ENCODE measurements around the gene RPS5.
"Not testable (repeated sequence)": the region's sequence is repeated elsewhere in the genome, so short reads cannot be mapped to it uniquely, and the experiment has no call there.

The RPS5 gene

GRCh38 chr19:58385891-58386575 is 1.0 kb upstream of the RPS5 start:
- DNase-seq, result peak; percentile 39

DNA sequence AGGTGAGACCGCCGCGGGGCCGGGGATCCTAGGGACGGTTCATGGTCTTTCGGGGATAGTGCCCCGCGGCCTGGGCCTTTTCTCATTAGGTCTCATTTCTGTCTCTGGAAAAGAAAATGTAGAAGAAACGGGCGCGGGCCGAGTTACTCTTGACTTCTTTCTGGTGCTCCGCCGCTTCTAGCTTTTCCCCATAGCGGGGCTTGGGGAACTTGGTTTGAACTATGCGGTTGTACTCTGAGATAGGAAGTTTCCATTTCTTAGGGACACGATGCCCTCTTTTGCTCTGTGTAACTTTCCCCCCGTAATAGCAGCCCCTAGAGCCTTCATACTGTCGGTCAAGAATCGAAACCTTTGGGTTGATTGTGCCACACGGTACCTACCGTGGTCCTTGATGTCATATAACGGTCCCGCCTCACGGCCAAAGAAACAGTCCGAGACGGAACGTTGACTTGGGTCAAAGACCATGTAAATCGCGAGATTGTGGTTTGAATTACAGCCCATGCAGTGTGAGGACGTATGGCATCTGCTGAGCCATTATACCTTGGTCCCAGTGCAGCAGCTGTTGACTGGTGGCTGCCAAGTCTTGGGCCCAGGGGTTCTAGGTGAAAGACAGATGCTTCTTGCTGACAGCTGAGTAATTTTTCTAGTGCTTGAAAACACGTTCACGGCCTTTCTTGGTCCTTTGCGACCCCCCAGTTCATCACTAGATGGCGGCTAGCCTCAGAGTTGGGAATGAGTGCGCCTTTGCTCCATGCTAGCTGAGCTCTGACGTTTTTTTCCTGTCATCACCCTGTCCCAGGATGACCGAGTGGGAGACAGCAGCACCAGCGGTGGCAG is 487 bp downstream of the RPS5 start:
- no peak for DNase-seq

GRCh38 chr19:58388175-58388526 is 1.1 kb downstream of the RPS5 start:
- DNase-seq, result no peak

GRCh38 chr19:58392945-58393724 is 6.1 kb downstream of the RPS5 start:
- no peak for DNase-seq

DNA sequence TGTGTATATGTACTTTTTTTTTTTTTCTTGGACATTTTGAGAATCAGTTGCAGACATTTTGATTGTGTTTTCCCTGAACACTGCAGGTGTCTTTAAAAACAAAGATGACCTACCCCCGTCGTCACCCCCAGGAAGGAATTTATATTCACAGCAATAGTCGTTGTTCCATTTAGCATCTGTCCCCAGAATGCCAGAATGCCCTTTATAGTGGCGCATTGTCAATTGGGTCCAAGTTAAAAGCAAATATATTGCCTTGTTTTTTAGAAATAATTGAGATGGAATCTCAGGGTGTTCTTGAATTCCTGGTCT is 6.6 kb downstream of the RPS5 start:
- DNase-seq, result no peak

DNA sequence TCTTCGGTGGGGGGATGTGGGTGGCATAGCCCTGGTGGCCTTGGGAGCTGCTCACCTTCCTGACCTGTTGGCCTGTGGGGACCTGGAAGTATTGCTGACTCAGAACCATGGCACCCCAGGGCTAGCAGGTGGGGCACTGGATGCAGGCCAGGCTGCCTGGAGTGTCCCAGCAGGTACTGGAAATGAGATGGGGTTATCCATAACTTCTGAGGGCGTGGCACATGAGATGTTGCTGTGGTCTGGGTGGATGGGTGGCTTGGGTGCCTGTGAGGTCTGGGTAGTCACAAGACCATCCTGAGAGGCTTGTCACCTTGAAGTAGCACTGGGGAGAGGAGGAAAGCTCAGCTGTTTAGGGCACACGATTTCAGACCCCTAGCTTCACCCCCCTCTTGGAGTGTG is 7.8 kb downstream of the RPS5 start:
- no peak for DNase-seq

DNA sequence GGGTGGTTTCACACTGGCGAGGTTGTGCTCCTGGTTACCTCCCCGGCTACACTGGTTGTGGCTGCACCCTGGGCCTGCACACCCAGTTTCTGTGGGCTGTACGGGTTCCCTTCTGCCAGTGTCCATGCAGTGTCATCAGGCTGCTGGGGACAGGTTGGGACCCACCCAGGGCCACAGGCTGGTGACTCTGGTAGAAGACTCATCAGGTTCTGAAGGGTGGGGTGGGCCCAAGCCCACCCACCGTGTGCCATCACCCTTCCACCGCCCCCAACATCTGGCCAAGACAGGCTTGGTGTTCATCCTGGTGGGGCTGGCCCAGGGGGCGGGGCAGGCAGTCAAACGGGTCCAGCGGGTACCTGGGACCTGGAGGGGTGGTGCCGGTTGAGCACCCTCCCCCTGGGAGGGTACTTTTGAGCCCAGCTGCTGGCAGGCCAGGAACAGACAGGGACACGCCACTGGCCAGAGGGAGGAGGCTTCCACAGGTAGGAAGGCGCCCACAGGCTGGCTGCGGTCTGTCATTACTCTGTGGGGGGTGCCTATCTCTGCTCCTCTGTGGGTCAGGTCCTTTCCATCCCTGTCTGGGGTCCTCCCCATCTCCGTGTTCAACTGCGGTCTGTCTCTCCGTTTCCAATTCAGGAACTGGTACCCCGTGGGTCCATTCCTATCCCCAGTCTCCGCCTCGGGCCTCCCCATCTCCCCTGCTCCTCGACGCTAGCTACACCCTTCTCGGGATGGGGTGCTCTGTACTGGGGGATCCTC is 8.3 kb downstream of the RPS5 start, which contains the start of gene RNF225:
TSS of gene RNF225 (plus strand) at position 437 of the 759 bp plus-strand sequence. CDS start 434 bp downstream, outside the sequence.
- DNase-seq, result no peak

DNA sequence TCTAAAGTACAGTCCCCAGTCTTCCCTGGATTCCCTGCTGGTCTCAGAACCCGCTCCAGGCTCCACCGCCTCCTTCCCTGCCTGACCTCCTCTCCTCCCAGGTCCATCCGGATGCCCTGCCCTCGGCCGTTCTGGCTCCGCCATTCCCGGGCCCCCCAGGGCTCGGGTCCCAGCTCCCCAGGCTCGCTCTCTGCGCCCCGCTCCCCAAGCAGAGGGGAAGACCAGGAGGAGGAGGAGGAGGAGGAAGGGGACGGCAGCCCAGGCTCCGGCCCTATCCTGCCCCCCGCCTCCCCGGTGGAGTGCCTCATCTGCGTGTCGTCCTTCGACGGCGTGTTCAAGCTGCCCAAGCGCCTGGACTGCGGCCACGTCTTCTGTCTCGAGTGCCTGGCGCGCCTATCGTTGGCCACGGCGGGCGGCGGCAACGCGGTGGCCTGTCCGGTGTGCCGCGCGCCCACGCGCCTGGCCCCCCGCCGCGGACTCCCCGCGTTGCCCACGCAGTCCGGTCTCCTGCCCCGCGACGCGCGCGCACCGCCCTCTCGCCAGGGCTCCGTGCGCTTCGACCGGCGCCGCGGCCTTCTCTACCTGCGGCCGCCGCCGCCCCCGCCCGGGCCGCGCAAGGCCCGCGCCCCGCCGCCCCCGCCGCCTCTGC is 9.0 kb downstream of the RPS5 start:
- DNase-seq, result no peak

DNA sequence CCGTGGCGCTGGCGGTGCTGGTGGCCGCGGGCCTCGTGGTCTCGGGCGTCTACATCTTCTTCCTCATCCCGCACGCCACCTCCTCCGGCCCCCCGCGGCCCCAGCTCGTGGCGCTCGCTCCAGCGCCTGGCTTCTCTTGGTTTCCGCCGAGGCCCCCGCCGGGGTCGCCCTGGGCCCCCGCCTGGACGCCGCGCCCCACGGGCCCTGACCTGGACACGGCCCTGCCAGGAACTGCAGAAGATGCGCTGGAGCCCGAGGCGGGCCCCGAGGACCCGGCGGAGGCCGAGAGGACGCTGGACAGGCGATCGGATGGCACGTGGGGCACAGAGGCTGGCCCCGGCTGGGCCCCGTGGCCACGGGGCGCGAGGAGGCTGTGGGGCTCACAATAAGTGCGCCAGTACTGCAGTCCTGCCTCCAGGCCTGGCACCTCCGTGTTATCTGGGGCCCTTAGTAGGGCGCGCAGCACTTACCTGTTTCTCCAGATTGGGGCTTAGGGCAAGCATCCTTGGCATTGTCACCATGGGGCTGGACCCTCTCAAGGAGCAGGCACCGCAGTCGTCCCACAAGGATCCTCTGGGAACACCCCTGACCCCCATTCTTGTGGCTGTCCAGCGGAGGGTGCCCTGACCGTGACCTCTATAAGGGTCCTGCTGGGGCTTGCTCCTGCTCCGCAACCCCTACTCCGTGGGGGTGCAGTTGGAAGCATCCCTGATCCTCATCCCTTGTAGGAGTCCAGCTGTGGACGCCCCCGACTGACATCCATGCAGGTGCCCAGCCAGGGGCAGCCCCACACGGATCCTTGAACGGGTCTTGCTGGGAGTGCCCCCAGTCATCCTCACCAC is 9.8 kb downstream of the RPS5 start:
- no peak for DNase-seq

- DNase-seq, result no peak
Observed at GRCh38 chr19:58397533-58398037, 10.5 kb downstream of the RPS5 start.

DNA sequence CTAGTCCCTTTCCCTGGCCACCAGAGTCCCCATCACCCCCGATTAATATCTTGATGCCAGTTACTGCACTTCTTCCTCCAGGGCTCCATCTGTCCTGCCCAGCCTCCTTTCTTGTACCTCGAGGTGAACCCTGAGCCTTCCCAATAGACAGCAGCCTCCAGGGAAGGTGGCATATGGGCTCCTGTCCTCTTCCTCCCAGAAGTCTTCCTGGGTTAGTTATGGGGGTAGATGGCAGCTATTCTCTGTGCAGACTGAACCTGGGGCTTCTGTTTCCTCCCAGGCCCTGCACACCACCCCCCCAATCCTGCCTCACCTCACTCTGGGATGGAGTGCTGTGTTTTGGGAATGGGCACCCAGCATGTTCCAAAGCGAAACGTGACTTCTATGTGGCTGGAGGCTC is 11.0 kb downstream of the RPS5 start:
- DNase-seq, result no peak

GRCh38 chr19:58398545-58398944 is 11.5 kb downstream of the RPS5 start:
- no peak for DNase-seq

DNA sequence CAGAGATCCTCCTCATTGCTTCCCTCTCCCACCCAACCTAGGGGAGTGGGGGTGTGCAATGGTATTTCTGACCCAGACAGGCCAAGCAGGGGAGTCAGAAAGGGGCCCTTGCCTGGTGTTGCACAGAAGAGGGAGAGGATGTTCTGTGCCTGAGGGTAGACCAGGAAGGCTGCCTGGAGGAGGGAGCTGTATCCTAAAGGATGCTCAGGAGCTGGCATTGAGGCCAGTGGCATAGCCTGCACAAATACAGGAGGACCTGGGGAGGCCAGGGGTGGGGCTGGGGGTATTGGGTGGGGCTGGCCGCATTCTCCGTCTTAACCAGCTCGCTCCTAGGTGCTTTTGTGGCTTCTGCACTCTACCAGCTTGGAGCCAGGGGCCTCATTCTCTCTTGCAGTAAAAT is 12.8 kb downstream of the RPS5 start:
- DNase-seq, result no peak

- no peak for DNase-seq
Observed at GRCh38 chr19:58400316-58400915, 13.3 kb downstream of the RPS5 start.

DNA sequence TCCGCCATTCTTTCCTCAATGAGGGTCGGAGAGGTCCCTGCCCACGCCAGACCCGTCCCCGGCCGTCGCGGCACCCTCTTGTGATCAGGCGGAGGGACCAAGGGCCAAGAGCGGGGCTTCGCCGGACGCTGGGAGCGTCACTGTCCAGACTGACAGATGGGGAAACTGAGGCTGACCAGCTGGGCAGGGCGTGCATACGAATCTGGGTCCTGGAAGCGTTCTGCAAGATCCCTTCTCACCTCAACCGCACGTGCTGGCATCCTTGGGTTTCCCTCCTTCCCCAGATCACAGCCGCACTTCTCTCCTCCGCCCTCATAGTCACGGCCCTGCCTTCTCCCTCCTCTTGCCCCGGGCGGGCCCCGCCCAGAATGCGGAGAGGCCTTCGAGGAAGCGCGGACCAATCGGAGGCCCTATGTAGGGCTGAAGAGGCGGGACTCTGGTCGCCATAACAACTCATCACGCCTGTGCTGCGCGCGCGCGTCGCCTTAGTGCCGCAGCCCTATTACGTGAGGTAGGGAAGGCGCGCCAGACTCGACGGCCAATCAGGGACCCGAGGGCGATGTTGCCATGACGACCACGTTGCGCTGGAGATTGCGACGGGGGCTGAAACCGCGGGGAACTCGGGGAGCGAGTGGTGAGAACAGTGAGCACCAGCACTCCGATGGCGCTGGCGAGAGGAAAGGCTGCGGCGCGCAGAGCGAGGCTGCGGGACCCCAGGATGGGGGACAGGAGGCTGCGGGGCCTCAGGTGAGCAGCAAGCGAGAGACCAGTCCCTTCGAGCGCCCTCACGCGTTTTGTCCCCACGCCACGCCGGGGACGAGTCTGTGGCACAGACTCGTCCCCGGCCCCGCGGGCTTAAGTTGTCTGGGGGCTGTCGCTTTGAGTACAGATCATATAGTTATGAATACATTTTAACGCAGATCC is 14.1 kb downstream of the RPS5 start:
- peak; percentile 99 for DNase-seq

DNA sequence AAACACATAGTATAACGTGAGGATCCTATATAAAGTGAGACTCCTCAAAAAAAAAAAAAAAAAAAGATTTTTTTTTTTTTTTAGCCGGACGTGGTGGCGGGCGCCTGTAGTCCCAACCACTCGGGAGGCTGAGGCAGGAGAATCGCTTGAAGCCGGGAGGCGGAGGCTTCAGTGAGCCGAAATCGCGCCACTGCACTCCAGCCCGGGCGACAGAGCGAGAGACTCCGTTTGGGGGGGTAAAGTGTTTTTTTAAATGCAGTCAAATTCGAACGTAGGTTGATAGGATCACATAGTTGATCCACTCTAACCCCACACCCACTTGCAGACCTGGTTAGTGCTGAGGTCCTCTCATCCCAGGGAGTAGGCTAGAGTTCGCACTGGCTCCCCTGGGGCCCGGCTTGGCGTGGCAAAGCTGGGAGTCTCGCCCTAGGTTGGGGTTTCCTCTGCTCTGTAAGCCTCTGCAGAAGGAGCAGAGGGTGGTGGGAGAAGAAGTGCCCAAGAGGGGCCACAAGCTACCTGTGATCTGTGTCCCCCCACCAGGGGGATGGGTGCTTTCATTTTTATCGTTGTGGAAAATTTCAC is 14.9 kb downstream of the RPS5 start:
- DNase-seq, result no peak

GRCh38 chr19:58403920-58404478 is 16.9 kb downstream of the RPS5 start:
- not testable (repeated sequence) for DNase-seq

DNA sequence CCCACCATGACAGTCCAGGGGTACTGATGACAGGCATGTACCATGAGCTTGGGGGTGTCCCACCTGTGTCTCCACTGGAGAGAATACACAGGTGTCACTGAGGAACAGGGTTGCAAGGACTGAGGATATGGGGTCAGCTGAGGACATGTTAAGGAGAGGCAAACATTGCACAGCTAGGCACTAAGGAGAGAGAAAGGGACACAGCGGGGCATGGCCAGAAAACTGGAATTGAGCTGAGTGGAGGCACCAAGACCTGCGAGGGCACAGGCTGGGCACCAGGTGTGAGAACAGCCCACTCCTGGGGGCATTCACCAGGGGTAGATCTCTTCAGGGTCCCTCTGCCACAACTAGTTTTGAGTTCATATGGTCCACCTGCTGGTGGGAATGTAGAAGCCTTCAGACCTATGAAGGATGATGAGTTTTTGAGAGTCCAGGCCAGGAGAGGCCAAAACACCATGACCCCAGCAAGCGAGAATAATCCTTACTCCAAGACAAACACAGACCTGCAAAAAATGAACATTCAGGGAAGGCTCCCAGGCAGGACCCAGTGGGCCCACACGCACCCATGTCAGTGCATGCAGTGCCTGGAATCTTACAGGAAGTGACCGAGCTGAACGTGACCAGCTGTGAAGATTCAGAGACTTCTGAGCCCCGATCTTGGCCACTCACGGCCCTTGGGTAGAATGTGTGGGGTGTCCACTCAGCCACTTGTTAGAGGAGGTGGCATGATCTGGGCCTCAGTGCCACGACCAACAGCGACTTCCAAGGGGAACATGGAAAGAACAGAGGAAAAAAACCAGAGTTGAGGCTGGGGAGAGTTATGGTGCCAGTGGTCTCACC is 20.0 kb downstream of the RPS5 start:
- no peak for DNase-seq
